H9 (cell line): ENCODE measurements around the gene SLC7A11. TPM values are rescaled to one million over a fixed set of nuclear protein-coding genes. Genes with fewer than 3 reads are reported as not detected.

ENCODE experiments used
- DNase-seq: peaks from one replicate; pipeline ENCODE4 v3.0.0-alpha.2; 2017
- H2AFZ ChIP-seq: one replicate; pipeline ENCODE4 v1.6.1; 2013; ENCODE audit warnings: mild to moderate bottlenecking, low read length, control low read depth, moderate library complexity
- H2AK5ac ChIP-seq: 2 replicates; pipeline ENCODE4 v1.6.1; 2013; ENCODE audit warnings: low read length, control low read depth, mixed read lengths; ENCODE audit not compliant: insufficient read length
- H2BK120ac ChIP-seq: one replicate; pipeline ENCODE4 v1.6.1; 2013; ENCODE audit warnings: low read depth, mild to moderate bottlenecking, low read length, control low read depth, inconsistent platforms; ENCODE audit not compliant: poor library complexity, severe bottlenecking
- H2BK12ac ChIP-seq: 2 replicates; pipeline ENCODE4 v1.6.1; 2013; ENCODE audit warnings: low read length, control low read depth, mixed read lengths, low read depth; ENCODE audit not compliant: insufficient read length
- H2BK15ac ChIP-seq: 2 replicates; pipeline ENCODE4 v1.6.1; 2013; ENCODE audit warnings: low read depth, low read length, control low read depth
- H2BK20ac ChIP-seq: one replicate; pipeline ENCODE4 v1.6.1; 2013; ENCODE audit warnings: low read depth, mild to moderate bottlenecking, low read length, control low read depth, inconsistent platforms; ENCODE audit not compliant: poor library complexity, severe bottlenecking
- H2BK5ac ChIP-seq: 2 replicates; pipeline ENCODE4 v1.6.1; 2013; ENCODE audit warnings: low read length, control low read depth, mixed read lengths; ENCODE audit not compliant: insufficient read length
- H3K14ac ChIP-seq: 2 replicates; pipeline ENCODE4 v1.6.1; 2013; ENCODE audit warnings: low read length, control low read depth; ENCODE audit not compliant: insufficient read depth
- H3K18ac ChIP-seq: 2 replicates; pipeline ENCODE4 v1.6.1; 2013; ENCODE audit warnings: low read depth, mild to moderate bottlenecking, mixed read lengths, low read length, control low read depth; ENCODE audit not compliant: insufficient read length
- H3K23ac ChIP-seq: 2 replicates; pipeline ENCODE4 v1.6.1; 2013; ENCODE audit warnings: low read length, control low read depth, mixed read lengths, low read depth; ENCODE audit not compliant: insufficient read length
- H3K23me2 ChIP-seq: 2 replicates; pipeline ENCODE4 v1.6.1; 2013; ENCODE audit warnings: low read depth, mild to moderate bottlenecking, mixed read lengths, low read length, control low read depth; ENCODE audit not compliant: insufficient read length, poor library complexity, severe bottlenecking
- H3K27ac ChIP-seq: 2 replicates; pipeline ENCODE4 v1.5.1; 2013; ENCODE audit warnings: low read length, control low read depth, mixed read lengths, low read depth; ENCODE audit not compliant: insufficient read length
- H3K27me3 ChIP-seq: 2 replicates; pipeline ENCODE4 v1.6.1; 2013; ENCODE audit warnings: low read length, control low read depth, inconsistent platforms; ENCODE audit not compliant: insufficient read depth
- H3K4ac ChIP-seq: 2 replicates; pipeline ENCODE4 v1.6.1; 2013; ENCODE audit warnings: low read depth, mild to moderate bottlenecking, control low read depth, inconsistent platforms, low read length, moderate library complexity
- H3K4me1 ChIP-seq: 2 replicates; pipeline ENCODE4 v1.6.1; 2013; ENCODE audit warnings: low read length, control low read depth, inconsistent platforms; ENCODE audit not compliant: insufficient read depth
- H3K4me2 ChIP-seq: 2 replicates; pipeline ENCODE4 v1.6.1; 2013; ENCODE audit warnings: low read length, control low read depth, mixed read lengths; ENCODE audit not compliant: insufficient read length, insufficient read depth
- H3K56ac ChIP-seq: 2 replicates; pipeline ENCODE4 v1.6.1; 2013; ENCODE audit warnings: low read depth, mild to moderate bottlenecking, mixed read lengths, low read length, control low read depth; ENCODE audit not compliant: insufficient read length
- H3K79me1 ChIP-seq: 2 replicates; pipeline ENCODE4 v1.6.1; 2013; ENCODE audit warnings: low read depth, mild to moderate bottlenecking, moderate library complexity, low read length, control low read depth, inconsistent platforms; ENCODE audit not compliant: insufficient read depth, poor library complexity, severe bottlenecking
- H3K79me2 ChIP-seq: 2 replicates; pipeline ENCODE4 v1.6.1; 2013; ENCODE audit warnings: low read length, control low read depth, inconsistent platforms; ENCODE audit not compliant: insufficient read depth
- H3K9ac ChIP-seq: 2 replicates; pipeline ENCODE4 v1.6.1; 2013; ENCODE audit warnings: low read length, control low read depth, mixed read lengths; ENCODE audit not compliant: insufficient read length; ENCODE audit errors: extremely low read depth
- H3K9me3 ChIP-seq: one replicate; pipeline ENCODE4 v1.6.1; 2013; ENCODE audit warnings: low read depth, low read length, inconsistent platforms; ENCODE audit not compliant: control insufficient read depth
- H3T11ph ChIP-seq: one replicate; pipeline ENCODE4 v1.6.1; 2013; ENCODE audit warnings: mild to moderate bottlenecking, low read length, control low read depth, inconsistent platforms
- H4K20me1 ChIP-seq: one replicate; pipeline ENCODE4 v1.6.1; 2013; ENCODE audit not compliant: control insufficient read depth, insufficient read length, insufficient read depth
- H4K5ac ChIP-seq: 2 replicates; pipeline ENCODE4 v1.6.1; 2013; ENCODE audit warnings: low read depth, mild to moderate bottlenecking, mixed read lengths, low read length, control low read depth; ENCODE audit not compliant: insufficient read length
- H4K8ac ChIP-seq: replicated peaks from 2 replicates; pipeline ENCODE4 v1.6.1; 2013; ENCODE audit warnings: low read length, control low read depth, mixed read lengths, low read depth; ENCODE audit not compliant: insufficient read length
- H4K91ac ChIP-seq: 2 replicates; pipeline ENCODE4 v1.6.1; 2013; ENCODE audit warnings: low read depth, mild to moderate bottlenecking, moderate library complexity, mixed read lengths, low read length, control low read depth; ENCODE audit not compliant: insufficient read length
- H3K27ac Mint-ChIP-seq, 3 experiments: 2 replicates in 2 of 3; 3 replicates in 1 of 3; pipeline ENCODE4 v1.8.0; 2020 to 2021; ENCODE audit warnings: mixed read lengths in 3 of 3, mild to moderate bottlenecking in 1 of 3, moderate library complexity in 1 of 3
- H3K27me3 Mint-ChIP-seq: 2 replicates; pipeline ENCODE4 v1.8.0; 2021; ENCODE audit warnings: low read depth, mild to moderate bottlenecking, moderate library complexity, mixed read lengths
- H3K36me3 Mint-ChIP-seq, 3 experiments: 2 replicates in 2 of 3; 3 replicates in 1 of 3; pipeline ENCODE4 v1.8.0; 2020 to 2021; ENCODE audit warnings: low read depth in 3 of 3, mixed read lengths in 3 of 3; ENCODE audit not compliant: insufficient read depth in 1 of 3
- H3K4me1 Mint-ChIP-seq, 2 experiments: 2 replicates each; pipeline ENCODE4 v1.8.0; 2020; ENCODE audit warnings: mixed read lengths in 2 of 2
- H3K4me3 Mint-ChIP-seq, 2 experiments: 2 replicates in 1 of 2; 3 replicates in 1 of 2; pipeline ENCODE4 v1.8.0; 2020 to 2021; ENCODE audit warnings: mild to moderate bottlenecking in 2 of 2, mixed read lengths in 2 of 2, moderate library complexity in 1 of 2
- H3K9me3 Mint-ChIP-seq, 2 experiments: 2 replicates in 1 of 2; 3 replicates in 1 of 2; pipeline ENCODE4 v1.8.0; 2020; ENCODE audit warnings: mild to moderate bottlenecking in 2 of 2, mixed read lengths in 2 of 2, moderate library complexity in 1 of 2
- CTCF ChIP-seq: fragments of 200-600 bp; sonication (generic); conservative IDR thresholded peaks from 3 replicates; pipeline ENCODE4 v1.8.0; 2021; ENCODE audit warnings: antibody characterized with exemption, mild to moderate bottlenecking
- WGBS: extraction: QIAGEN DNeasy Blood & Tissue Kit; methylation state at CpG from one replicate; pipeline ENCODE4 v1.1.7; 2013; ENCODE audit warnings: missing lambda C conversion rate, low lambda C conversion rate, mixed read lengths; ENCODE audit not compliant: insufficient read length; ENCODE audit errors: extremely low coverage; 5-methylcytosine and 5-hydroxymethylcytosine counted together
- total RNA-seq: library from RNA; stranded (reverse); gene quantifications from 2 replicates; pipeline ENCODE4 v1.2.1, GENCODE V29; 2021

SLC7A11 gene
- total RNA-seq, 1 experiment from 2014 or later: 19.8 TPM

- H2BK120ac ChIP-seq: no peak overlapping the region
- no CpG with 5 or more reads among the region's 4 CpGs for WGBS
- no peak overlapping the region for H2BK20ac ChIP-seq
- no peak overlapping the region for H2AK5ac ChIP-seq
- H2BK15ac ChIP-seq: no peak overlapping the region
- H4K91ac ChIP-seq: no peak overlapping the region
- no peaks in the 10 kb centered on the region for H3K9me3 ChIP-seq
- no peaks in the 10 kb centered on the region for H4K20me1 ChIP-seq
- no peak overlapping the region for H3K56ac ChIP-seq
- H3K79me2 ChIP-seq: no peaks in the 10 kb centered on the region
- H3T11ph ChIP-seq: no peak overlapping the region
- no peak overlapping the region for H3K27ac ChIP-seq
- H3K4me2 ChIP-seq: no peak overlapping the region
- Mint-ChIP-seq H3K27ac (peak overlapping the region in 2 of 3 experiments; percentile 6 to 94; a peak in 3 of 7 replicates), H3K9me3 (no peaks in the 10 kb centered on the region), H3K27me3 (no peaks in the 10 kb centered on the region), H3K4me1 (peaks cover 68 to 73% of the 10 kb centered on the region in 2 experiments), H3K4me3 (peak overlapping the region in 1 of 2 experiments; percentile 11; a peak in 2 of 5 replicates), H3K36me3 (peaks cover 12 to 18% (median 14%) of the 10 kb centered on the region in 3 experiments; a peak in 6 of 7 replicates)
- no peak overlapping the region for H3K9ac ChIP-seq
- peaks cover 7% of the 10 kb centered on the region for H3K4me1 ChIP-seq
- H4K8ac ChIP-seq: no peak overlapping the region
- no peak overlapping the region for H2BK5ac ChIP-seq
- H2AFZ ChIP-seq: no peak overlapping the region
- no peak overlapping the region for H4K5ac ChIP-seq
- H3K79me1 ChIP-seq: no peaks in the 10 kb centered on the region
- H3K18ac ChIP-seq: no peak overlapping the region
- no peak overlapping the region for H3K23ac ChIP-seq
- no peak overlapping the region for H3K4ac ChIP-seq
- no peaks in the 10 kb centered on the region for H3K27me3 ChIP-seq
- DNase-seq: no peak
- H3K23me2 ChIP-seq: no peaks in the 10 kb centered on the region
- no peak for TF ChIP-seq CTCF
- H2BK12ac ChIP-seq: no peak overlapping the region
- no peak overlapping the region for H3K14ac ChIP-seq
Observed at GRCh38 chr4:138222046-138222445, 20.1 kb downstream of the SLC7A11 start.
